Hepatocyte (in vitro differentiated cells): ENCODE data around the gene TAF11L5.
"Not testable (repeated sequence)": the region's sequence is repeated elsewhere in the genome, so short reads cannot be mapped to it uniquely, and the experiment has no call there.

Experiments
- EZH2 ChIP-seq: fragments of 200-600 bp; sonication (generic); IDR thresholded peaks from 2 replicates; pipeline ENCODE4 v1.6.1; 2016; ENCODE audit warnings: antibody characterized with exemption, mild to moderate bottlenecking, borderline replicate concordance
- EZH2phosphoT487 ChIP-seq: fragments of 200-600 bp; sonication (generic); IDR thresholded peaks from one replicate; pipeline ENCODE4 v1.6.1; 2018; ENCODE audit warnings: antibody characterized with exemption, mild to moderate bottlenecking, low read depth, moderate library complexity; ENCODE audit not compliant: unreplicated experiment, severe bottlenecking
- TF ChIP-seq, protein P1 (sequence below): fragments of 200-600 bp; sonication (generic); IDR thresholded peaks from 2 replicates; pipeline ENCODE4 v1.5.1; 2016; ENCODE audit warnings: antibody characterized with exemption, mild to moderate bottlenecking; ENCODE audit not compliant: poor library complexity

DNA sequence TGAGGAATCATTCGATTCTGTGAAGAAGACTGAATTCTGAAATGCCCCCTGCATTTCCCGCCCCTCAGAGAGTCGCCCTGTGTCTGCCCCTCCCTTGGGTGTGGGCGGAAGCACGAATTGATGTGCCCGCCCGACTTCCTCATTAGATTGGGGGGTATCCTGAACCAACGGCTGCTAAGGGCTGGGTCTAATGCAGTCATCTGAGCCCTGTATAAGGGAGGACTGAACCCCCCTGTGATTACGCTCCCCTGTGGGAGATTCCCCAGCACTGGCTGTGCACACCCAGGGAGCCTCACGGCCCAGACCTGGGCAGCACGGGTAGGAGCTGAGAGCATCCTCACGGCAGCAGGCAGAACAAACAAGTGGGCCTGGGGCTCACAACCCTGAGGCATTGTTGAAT is 7.5 kb upstream of the TAF11L5 start:
- TF ChIP-seq, protein P1, sequence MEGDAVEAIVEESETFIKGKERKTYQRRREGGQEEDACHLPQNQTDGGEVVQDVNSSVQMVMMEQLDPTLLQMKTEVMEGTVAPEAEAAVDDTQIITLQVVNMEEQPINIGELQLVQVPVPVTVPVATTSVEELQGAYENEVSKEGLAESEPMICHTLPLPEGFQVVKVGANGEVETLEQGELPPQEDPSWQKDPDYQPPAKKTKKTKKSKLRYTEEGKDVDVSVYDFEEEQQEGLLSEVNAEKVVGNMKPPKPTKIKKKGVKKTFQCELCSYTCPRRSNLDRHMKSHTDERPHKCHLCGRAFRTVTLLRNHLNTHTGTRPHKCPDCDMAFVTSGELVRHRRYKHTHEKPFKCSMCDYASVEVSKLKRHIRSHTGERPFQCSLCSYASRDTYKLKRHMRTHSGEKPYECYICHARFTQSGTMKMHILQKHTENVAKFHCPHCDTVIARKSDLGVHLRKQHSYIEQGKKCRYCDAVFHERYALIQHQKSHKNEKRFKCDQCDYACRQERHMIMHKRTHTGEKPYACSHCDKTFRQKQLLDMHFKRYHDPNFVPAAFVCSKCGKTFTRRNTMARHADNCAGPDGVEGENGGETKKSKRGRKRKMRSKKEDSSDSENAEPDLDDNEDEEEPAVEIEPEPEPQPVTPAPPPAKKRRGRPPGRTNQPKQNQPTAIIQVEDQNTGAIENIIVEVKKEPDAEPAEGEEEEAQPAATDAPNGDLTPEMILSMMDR, result not testable (repeated sequence)
- TF ChIP-seq EZH2, EZH2phosphoT487: not testable (repeated sequence)
